Putamen (tissue), 1 donor: ENCODE data around the gene RPTOR.

Experiments
- DNase-seq: peaks from one replicate; pipeline ENCODE4 v3.0.0-alpha.2; 2016; ENCODE audit warnings: low spot score

RPTOR gene

GRCh38 chr17:80850109-80850508 is 305.5 kb downstream of the RPTOR start:
- DNase-seq = no peak

DNA sequence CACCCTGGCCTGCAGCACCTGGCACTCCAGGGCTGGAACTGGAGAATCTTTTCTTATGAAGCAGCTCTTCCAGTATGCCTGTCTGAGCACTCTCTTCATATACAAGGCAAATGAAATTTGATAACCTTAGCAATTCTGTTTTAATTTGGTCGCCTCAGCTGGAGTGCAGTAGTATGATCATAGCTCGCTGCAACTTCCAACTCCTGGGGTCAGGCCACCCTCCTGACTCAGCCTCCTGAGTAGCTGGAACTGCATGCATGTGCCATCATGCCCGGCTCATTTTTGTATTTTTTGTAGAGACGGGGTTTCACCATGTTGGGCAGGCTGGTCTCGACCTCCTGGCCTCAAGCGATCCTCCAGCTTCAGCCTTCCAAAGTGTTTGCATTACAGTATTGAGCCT is 306.2 kb downstream of the RPTOR start:
- no peak for DNase-seq

GRCh38 chr17:80851277-80851925 is 306.8 kb downstream of the RPTOR start:
- no peak for DNase-seq

DNA sequence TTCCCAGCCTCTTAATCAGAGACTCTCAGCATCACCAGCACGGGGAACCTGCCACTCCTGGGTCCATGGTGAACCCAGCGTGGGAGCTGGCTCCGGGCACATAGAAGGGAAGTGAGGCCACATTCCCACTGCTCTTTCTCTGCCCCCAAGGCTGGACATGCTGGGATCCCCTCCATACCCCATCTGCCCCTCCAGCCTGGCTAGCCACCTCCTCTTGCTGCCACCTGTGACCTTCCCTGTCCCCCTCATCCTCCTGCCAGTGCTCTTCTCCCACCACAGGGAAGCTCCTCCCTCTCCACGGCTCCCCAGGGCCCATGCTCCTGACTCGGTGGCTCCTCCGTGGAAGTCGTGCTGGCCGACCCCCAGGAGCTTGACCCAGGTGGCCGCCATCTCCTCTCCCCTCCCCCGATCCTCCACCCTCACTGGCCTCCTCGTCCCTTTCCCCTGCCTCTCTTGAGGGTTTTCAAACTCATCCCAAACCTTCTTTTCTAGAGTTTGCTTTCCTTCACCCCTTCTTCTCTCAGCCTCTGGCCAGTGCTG is 307.9 kb downstream of the RPTOR start:
- DNase-seq = no peak

DNA sequence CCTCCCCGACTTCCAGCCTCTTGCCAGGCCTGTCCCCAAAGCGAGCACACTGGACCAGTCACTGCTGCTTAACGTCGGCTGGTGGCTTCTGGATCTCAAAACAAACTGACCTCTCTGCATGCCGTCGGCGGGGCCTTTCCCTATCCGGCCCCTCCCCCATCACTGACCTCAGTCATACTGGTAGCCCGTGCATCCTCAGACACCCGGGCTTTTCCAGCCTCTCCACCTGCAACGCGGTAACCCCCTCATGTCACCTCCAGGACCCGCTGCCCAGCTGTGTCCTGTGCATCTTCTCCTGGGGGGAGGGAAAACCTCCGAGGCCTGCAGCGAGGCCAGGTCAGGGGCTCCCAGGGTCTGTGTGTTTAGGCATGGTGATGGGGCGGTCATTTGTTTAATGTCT is 308.4 kb downstream of the RPTOR start:
- no peak for DNase-seq

GRCh38 chr17:80854220-80854619 is 309.6 kb downstream of the RPTOR start:
- DNase-seq = no peak

- no peak for DNase-seq
Measured at GRCh38 chr17:80855196-80855947, 310.7 kb downstream of the RPTOR start.

DNA sequence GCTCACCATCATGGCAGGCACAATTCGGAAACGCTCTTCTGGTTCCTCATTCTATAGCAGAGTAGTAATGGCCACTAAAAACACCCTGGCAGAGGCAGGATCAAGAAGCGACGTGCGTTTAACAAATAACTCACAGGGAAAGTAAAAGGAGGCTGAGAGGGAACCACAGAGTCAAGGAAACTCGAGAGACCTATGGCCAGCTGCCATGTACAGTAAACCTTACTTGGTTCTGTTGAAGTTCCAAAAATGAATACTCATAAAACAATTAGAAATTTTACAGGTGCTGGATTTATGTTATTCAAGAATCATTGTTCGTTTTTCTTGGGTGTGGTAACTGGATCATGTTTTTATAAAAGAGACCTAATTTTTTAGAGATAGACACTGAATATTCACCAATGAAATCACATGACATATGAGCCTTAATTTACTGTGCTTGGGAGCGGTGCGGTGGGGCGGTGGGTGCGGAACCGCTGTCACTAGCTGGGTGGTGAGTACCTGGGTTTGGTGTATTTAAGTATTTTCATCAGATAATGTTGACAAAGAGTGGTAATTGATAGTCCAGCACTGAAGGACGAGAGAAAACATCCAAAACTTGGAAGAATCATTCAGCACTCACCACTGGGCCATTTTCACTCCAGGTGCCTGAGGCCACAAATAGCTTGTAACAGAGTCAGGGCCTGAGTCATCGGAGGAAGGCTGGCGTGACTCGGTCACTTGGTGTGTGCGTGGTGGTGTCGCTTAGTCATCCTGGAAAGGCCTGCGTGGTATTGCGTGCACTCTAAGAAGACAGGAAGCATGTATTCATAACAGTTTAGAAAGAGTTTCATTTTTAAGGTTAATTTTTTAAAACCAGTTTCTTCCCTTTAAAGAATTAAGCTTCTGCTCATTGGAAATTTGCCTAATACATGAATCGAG is 311.6 kb downstream of the RPTOR start:
- no peak for DNase-seq

GRCh38 chr17:80856863-80857755 is 312.5 kb downstream of the RPTOR start:
- no peak for DNase-seq

DNA sequence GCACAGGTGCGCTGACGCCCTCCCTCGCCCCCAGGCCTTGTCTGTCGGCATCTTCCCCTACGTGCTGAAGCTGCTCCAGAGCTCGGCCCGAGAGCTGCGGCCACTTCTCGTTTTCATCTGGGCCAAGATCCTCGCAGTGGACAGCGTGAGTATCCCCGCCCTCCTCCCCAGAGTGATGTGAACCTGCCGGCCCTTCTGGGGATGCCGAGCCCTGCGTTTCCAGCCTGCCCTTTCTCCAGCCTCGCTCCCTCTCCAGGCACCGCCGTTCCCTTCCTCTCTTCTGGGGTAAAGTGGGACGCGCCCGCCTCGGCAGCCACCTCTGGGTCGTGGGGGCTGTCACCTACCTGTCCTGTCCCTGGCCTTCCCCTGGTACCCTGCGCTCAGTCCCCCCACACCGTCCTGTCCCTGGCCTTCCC is 313.1 kb downstream of the RPTOR start:
- no peak for DNase-seq

DNA sequence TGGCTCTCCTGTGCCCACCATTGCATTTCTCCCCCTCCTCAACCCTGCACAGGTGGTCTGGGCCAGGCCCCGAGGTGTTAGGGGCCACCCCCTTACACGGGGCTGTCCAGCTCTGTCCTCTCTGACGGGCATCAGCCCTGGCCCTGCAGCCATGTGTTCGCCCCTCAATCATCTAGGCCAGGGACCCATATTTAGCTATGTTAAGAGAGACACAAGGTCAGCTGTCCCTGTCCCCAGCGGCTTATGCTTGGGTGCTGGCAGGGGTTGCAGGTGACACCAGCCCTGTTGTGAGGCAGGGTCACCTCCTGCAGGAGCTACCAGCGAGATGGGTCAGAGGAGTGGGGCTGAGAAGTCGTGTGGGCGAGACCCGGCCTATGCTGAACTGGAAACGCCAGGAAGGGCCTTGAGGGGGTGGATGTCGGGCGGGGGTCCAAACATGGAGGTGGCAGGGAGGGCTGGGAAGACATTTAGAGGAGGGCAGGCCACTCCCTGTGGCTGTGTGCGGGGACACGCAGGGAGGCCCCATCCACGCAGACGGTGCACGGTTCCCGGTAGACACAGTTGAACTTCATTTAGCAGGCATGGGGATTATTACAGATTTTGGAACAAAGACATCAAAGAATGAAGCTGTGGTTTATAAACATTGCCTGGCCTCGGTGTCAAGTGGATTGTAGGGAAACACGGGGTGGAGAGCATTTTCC is 313.8 kb downstream of the RPTOR start:
- no peak for DNase-seq

- peak; percentile 50 for DNase-seq
Measured at GRCh38 chr17:80859002-80859941, 314.6 kb downstream of the RPTOR start.

GRCh38 chr17:80860101-80860671 is 315.5 kb downstream of the RPTOR start:
- no peak for DNase-seq

- no peak for DNase-seq
Measured at GRCh38 chr17:80860703-80861417, 316.2 kb downstream of the RPTOR start.

GRCh38 chr17:80861418-80861815 is 316.8 kb downstream of the RPTOR start:
- DNase-seq = no peak

- peak; percentile 52 for DNase-seq
Measured at GRCh38 chr17:80861892-80862291, 317.3 kb downstream of the RPTOR start.

DNA sequence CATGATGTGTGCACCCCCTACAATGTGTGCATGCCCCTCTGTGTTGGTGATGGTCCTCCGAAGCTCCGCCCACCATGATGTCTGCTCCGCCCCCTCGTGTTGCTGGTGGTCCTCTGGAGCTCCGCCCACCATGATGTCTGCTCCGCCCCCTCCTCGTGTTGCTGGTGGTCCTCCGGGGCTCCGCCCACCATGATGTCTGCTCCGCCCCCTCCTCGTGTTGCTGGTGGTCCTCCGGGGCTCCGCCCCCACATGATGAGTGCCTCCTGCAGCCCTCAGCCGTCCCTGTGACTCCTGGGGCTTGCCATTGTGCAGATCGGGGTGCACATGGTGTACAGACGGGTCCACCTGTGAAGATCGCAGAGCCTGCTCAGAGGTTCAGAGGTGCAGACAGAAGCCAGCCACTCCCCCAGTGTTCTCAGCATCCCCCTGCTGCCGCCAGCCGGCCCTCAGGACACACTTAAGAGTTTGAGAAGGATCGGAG is 317.9 kb downstream of the RPTOR start:
- DNase-seq = no peak

GRCh38 chr17:80862978-80863377 is 318.3 kb downstream of the RPTOR start:
- no peak for DNase-seq
